ENCODE results near the gene LRRC8D.

DNA sequence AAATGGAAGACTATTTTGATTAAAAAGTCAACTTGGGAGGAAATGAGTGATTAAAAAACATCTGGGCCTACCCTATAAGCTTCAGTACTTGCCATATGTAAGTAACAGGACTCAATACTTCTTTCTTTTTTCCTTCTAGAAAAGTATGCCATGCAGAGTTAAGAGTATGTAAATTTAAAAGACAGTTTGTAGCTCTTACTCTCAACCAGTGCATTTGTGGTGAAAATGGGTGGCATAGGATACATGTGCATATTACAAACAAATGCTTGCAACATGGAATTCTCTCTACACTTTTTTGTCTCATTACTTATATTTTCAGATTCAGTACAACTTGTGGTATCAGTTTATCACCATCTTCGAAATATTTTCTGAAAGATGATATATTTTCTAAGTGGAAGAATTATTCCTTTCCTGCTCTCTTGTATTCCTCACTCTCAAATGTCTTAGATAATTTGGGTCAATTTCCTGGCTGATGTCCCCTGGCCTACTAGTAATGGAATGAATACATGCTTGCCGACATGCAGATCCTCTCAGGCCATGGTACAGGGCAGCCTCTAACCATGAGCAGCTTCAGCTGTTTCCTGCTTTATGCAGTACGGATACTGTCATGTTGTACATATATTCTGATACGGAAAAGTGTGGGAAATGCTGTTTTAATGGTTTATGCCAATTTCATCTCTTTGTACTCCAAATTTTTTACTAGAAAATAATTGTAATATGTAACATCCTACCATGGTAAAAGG, 92.7 kb downstream of the LRRC8D start:
- TF ChIP-seq POLR2A (IDR thresholded peaks at IDR 0.05): no peak
- TF ChIP-seq POLR2AphosphoS5 (IDR thresholded peaks at IDR 0.05): no peak
- TF ChIP-seq, protein P1, sequence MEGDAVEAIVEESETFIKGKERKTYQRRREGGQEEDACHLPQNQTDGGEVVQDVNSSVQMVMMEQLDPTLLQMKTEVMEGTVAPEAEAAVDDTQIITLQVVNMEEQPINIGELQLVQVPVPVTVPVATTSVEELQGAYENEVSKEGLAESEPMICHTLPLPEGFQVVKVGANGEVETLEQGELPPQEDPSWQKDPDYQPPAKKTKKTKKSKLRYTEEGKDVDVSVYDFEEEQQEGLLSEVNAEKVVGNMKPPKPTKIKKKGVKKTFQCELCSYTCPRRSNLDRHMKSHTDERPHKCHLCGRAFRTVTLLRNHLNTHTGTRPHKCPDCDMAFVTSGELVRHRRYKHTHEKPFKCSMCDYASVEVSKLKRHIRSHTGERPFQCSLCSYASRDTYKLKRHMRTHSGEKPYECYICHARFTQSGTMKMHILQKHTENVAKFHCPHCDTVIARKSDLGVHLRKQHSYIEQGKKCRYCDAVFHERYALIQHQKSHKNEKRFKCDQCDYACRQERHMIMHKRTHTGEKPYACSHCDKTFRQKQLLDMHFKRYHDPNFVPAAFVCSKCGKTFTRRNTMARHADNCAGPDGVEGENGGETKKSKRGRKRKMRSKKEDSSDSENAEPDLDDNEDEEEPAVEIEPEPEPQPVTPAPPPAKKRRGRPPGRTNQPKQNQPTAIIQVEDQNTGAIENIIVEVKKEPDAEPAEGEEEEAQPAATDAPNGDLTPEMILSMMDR (IDR thresholded peaks at IDR 0.05): no peak
- no peak for TF ChIP-seq EP300 (IDR thresholded peaks at IDR 0.05)

Measured in stomach (tissue), 4 donors.